ENCODE measurements around the gene KCNC3.
A peak's percentile ranks its signal among the peaks of the same experiment; 100 is the strongest.

The KCNC3 gene

DNA sequence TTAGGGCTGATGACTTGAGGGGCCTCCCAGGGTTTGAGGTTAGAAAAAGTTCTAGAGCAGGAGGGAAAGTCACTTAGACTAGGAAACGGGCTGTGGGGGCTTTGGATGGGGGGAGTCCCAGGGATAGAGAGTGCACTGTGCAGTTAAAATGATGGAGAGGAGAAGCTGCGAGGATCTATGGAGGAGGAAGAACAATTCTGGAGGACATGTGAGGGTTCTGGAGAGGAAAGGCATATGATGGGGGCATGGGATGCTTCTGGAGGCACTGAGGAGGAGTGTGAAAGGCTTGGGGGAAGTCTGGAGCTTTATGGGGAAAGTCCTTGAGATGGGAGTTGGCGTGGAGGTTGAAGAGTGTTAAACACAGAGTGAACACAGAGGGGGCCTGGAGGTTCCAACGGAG, 2.2 kb downstream of the KCNC3 start:
- DNase-seq (ENCODE audit: low spot score) = no peak

DNA sequence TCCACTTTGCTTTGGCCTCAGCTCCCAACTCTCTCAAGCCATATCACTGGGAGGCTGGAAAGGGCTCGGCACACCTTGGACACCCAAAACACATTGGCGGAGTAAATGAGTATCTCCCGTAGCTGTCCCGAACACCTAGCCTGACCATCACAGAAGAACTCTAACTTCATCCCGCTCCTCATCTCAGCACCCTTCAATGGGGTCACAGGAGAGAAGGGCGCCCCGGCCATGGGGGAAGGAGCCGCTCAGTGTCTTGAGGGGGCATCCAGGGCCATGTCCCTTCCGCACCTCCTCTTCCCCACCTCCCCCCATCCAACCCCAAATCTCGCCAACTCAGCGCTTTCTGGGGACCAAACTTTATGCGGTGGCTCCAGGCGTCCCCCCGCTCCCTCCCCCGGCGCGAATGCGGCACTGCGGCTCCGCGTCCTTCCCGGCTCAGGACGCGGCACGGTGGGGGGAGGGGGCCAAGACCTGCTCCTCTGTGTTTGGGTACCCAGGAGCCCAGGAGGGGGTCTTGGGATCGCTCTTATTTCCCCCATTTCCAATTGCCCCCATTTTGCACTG, 3.0 kb downstream of the KCNC3 start:
- DNase-seq (ENCODE audit: low spot score) = no peak

DNA sequence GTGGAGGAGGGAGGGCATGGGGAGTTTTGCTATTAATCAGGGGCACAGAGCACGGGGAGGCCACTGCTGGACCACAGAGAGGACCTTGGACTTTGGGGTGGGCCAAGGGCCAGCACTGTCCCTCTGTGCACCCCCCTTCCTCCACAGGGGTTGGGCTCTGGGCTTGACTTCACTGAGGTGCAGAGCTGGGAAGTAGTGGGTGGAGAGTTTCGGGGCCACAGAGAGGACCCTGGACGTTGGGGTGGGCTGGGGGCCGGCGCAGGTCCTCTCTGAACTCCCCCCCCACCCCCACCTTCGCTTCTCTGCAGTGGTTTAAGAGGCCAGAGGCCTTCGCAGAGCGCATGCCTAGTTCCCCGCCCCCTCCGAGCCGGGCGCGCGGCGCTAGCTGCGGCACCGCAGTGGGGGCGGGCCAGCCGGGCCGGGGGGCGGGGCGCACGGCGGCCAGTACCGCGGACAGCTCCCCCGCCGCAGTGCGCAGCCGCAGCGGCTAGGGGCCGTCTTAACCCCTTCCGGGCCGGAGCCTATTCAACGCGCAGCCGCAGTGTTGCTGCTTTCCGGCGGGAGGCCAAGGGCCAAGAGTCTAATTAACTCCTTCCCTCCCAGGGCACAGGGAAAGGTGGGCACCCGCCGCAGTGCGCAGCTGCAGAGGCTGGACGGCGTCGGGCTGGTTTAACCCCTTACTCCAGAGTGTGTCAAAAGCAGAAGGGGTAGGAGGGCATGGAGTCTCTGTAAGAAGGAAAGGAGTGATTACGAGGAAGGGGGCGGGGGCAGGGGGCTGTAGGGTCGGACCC, 3.7 kb downstream of the KCNC3 start:
- peak; percentile 86 for DNase-seq (ENCODE audit: low spot score)

DNA sequence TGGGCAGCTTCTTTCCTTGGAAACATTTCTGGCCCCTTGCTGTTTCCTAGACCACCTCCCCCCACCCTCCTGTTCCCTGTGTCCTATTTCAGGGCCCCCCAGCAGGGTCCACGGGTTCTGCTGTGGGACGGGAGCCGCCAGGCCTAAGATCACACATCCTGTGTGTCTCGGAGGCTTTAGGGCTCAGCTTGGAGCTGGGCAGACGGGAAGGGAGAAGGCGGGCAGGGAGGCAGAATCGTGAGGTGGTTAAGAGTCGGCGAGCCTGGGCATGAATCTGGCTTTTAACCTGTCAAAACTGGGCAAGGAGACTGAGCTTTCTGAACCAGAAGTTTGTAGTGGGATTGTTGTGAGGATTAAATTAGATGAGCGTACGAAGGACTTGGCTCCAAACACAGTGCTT, 4.8 kb downstream of the KCNC3 start:
- no peak for DNase-seq (ENCODE audit: low spot score)

DNA sequence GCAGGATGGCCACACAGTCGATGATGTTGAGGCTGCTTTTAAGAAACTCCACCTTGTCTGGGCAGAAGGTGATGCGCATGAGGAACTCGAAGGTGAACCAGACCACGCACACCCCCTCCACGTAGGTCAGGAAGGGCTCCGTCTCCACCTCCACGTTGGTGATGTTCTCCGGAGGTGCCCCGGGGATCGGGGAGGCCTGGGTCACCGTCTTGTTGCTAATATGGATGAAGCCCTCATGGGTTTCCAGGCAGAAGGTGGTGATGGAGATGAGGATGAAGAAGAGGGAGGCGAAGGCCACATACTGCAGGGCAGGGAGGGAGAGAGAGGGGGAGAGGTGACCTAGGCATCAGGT, 5.4 kb downstream of the KCNC3 start:
- no peak for DNase-seq (ENCODE audit: low spot score)

DNA sequence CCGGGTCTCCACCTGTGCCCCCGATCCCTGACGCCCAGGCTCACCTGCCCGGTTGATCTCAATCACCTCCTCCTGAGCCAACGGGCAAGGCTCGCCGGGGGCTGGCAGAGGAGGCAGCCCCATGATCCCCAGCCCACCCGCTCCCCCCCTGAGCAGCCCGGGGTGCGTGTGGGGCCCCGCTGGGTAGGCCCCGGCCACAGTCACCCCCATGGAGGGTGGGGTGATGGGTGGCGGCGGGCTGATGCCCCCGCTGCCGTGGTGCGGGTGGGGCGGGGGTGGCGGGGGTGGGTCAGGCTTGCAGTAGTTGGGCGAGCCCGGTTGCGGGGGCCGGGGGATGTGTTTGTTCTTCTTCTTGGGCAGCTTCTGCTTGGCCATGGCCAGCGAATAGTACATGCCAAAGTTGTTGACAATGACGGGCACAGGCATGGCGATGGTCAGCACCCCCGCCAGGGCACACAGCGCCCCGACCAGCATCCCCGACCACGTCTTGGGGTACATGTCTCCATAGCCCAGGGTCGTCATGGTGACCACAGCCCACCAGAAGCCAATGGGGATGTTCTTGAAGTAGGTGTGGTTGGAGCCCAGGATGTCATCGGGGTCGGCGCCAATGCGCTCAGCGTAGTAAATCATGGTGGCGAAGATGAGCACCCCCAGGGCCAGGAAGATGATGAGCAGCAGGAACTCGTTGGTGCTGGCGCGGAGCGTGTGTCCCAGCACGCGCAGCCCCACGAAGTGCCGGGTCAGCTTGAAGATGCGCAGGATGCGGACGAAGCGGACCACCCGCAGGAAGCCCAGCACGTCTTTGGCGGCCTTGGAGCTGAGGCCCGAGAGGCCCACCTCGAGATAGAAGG, 6.0 kb downstream of the KCNC3 start:
- no peak for DNase-seq (ENCODE audit: low spot score)

DNA sequence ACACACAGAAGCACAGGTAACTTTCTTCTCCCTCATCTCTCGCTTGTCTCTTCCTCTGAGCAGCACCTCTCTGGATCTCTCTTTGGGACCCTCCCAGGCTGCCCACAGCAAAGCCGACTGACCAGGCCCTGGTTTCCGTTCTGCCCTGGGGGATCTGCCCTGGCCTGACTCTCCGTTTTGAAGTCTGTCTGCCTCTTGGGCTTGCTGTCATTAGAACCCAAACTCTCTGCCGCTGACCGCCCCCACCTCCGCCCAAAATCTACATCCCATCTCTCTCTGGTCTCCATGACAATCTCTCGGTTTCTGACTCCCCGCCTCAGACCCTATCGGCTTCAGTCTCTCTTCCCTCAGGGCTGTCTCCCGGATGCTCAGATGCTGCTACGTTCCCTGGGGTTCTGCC, 6.9 kb downstream of the KCNC3 start:
- DNase-seq (ENCODE audit: low spot score) = no peak

DNA sequence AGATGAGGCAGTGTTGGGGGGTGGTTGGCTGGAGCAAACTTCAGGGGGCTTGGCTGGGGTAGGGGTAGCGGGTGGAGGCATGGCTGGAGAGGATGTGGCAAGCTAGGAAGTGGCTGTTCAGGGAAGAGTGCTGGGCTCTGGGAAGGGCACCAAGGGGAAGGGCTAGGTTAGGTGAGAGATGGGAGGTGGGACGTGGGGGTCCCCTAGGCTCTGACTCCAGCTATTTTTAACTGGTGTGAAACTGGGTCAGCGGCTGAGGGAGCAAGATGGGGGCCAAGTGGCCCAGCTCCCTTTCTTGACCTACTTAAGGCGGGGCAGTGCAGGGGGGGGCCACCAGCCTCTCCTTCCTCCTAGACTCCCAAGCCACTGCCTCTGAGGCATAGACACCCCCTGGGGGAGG, 7.3 kb downstream of the KCNC3 start:
- no peak for DNase-seq (ENCODE audit: low spot score)

DNA sequence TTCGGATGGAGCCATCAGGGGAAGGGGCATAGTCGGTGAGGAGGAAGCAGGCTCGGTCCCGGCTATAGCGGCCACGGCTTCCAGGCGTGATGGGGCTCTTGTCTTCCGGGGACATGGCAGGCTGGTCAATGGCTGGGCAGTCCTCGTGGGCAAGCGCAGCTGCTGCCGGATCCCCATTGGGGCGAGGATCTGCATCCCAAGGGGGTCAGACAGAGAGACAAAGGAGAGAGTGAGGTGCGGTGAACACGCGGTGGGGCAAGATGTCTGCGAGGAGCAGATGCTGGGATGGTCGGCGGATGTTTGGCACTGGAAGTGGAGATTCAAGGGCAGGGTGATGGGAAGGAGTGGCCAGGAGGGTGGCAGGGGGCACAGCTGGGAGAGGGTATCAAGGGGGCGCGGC, 8.6 kb downstream of the KCNC3 start:
- no peak for DNase-seq (ENCODE audit: low spot score)

DNA sequence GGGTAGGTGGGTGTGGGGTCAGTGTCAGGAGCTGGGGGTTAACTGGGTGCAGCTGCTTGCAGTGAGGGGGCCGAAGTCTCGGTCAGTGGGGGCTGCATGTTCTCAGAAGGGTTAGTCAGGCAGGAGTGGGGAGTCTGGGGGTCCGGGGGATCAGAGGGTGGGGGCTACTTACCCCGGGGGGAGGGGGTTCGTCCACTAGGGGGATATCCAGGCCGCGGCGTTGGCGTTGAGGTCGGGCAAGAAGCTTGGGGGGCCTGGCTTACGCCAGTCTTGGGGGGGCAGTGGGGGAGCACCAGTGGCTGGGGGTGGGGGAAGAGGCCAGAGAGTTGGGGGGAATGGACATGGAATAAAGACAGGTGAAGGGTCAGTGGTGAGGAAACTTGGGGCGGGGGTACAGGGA, 9.1 kb downstream of the KCNC3 start:
- DNase-seq (ENCODE audit: low spot score) = no peak

DNA sequence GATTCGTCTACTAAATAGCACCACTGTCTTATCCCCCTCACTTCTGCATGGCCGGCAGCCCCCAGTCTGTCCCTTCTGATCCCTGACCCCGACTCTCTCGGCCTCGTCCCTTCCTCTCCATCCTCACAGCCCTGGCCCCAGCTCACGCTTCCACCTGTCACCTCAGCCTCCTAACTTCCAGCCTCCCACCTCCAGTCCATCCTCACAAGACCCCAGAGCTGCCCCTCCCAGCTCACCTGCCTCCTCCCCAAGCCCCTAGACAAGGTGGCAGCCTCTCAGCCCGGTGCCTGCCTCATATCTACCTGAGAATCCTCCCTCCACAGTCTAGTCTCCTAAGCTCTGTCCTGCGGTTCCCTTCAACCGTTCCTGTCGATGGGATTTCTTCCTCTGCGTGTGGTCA, 10.0 kb downstream of the KCNC3 start:
- no peak for DNase-seq (ENCODE audit: low spot score)

DNA sequence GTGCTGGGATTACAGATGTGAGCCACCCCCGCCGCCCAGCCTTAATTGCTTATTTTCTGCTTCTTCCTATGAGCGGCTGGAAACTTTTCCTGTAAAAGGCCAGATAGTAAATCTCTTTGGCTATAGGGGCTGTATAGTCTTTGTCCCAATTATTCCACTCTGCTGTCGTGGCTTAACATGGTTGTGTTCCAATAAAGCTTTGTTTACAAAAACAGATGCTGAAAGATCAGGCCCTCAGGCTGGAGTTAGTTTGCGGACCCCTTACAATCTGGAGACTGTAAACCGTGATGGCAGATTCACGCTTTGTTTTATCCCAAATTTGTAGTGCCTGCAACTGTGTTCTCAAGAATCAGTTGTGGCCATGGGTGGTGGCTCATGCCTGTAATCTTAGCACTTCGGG, 10.7 kb downstream of the KCNC3 start:
- DNase-seq (ENCODE audit: low spot score) = no peak

DNA sequence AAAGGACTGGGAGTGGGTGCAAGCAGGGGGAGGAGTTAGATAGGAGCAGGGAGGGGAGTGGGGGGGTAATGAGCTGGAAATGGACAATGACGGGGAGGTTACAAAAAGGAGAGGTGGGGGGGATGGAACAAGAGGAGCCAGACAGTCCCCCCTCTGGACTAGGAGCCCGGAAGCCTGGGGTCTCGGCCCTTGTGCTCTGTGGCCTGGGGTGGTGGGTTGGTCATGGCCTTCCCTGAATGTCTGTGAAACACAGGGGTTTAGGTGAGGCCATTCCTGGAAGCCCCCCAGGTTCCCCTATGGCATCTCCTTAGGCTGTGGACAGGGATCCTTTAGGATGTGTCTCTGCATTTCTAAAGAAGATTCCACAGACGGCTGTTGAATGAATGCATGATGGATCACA, 12.1 kb downstream of the KCNC3 start:
- no peak for DNase-seq (ENCODE audit: low spot score)

DNA sequence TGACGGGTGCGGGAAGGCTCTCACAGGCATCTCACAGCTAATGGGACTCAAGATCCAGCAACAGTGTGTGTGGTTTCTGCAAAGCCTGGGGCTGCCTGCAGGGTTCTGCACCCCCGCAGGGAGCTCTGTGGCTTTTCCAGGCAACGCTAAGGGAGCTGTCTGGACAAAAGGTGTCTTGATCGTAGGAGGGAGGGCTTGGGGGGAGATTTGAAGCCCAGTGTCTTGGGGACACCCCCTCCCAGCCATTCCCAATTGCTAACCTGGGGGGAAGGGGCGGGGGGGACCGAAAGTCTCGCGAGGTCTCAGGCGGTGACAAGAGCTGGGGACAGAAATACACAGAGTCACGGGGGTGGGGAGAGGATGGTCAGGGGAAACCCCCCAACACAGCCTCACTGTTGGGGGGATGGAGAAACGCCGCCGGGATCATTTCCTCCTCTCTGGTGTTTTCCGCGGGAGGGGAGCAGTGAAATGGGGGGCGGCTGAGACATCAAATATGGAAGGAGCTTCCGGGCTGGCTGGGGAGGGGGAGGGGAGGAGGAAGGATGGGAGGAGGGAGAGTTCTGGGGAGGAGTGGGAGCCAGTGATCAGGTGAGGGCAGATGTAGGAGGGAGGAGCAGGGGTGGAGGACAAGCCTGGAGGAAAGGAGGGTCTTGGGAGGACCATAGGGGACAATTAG, 13.3 kb downstream of the KCNC3 start:
- DNase-seq (ENCODE audit: low spot score) = peak; percentile 62

DNA sequence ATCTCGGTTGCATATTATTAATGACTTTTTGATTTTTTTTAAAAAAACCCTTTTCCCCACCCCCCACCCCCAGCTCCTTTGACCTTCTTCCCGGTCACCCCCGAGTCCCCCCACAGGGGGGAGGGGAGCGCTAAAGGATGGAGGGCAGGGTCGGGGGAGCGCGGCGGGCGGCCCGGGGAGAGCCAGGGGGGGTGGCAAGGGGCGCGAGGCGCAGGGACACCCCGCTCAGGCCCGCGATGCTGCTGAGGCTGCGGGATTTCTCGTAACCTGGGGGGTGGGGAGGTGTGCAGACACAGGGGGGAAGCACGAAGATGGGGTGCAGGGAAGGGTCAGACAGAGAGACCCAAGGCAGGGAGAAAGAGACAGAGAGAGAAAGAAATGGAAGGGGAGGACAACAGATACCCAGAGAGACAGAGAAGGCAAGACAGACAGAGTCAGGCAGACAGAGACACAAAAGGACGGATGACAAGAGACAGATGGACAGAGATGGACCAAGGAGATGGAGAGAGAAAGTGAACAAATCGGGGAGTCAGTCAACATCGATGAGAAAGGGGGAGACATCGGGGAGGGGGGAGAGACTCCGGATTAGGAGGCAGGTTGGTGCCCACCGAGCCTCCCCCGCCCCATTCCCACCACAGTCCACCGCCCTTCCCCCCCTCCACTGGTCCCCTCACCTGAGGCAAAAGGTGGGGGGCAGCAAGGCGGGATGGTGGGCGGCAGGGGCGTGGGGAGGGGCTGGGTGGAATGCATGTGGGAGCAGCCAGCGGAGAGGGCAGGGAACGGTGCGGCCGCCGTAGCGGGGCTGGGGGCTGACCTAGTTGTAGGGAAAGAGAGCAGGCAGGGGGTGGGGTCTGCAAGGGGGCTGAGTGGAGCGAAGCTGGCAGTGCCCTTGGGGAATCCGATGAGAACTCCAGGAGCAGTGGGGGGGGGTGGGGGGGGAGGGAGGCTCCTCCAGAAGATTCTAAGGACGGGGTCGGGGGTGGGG, 14.2 kb downstream of the KCNC3 start:
- no peak for DNase-seq (ENCODE audit: low spot score)

DNA sequence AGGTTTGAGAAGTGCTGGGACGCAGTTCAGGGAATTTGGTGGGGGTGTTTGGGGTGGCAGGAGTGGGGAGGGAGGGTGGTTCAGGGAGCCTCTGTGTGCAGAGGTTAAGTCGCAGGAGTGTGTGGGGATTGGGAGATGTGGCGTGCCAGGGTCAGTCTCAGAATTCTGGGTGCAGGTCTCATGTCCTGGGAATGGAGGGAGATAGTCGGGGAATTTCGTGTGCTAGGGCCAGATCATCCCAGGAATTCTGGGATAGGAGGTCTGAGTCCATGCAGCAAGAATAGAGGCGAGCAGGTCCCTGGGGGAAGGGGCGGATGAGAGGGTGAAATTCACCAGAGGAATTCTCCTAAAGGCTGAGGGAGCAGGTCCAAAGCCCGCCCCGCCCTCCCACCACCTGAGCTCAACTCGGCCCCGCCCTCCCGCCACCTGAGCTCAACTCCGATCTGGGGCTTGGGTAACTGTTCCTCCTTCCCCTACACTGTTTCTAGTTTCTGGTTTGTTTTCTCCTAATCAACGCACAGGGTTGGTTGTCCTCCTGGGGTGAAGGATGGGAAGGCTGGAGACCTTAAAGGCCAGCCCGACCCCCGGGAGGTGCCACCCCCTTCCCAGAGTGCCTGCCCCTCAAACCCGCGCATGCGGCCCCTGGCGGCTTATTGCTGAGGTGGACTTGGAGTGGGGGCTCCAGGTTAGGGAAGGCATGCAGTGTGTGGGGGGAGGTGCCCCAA, 15.2 kb downstream of the KCNC3 start:
- DNase-seq (ENCODE audit: low spot score) = no peak

DNA sequence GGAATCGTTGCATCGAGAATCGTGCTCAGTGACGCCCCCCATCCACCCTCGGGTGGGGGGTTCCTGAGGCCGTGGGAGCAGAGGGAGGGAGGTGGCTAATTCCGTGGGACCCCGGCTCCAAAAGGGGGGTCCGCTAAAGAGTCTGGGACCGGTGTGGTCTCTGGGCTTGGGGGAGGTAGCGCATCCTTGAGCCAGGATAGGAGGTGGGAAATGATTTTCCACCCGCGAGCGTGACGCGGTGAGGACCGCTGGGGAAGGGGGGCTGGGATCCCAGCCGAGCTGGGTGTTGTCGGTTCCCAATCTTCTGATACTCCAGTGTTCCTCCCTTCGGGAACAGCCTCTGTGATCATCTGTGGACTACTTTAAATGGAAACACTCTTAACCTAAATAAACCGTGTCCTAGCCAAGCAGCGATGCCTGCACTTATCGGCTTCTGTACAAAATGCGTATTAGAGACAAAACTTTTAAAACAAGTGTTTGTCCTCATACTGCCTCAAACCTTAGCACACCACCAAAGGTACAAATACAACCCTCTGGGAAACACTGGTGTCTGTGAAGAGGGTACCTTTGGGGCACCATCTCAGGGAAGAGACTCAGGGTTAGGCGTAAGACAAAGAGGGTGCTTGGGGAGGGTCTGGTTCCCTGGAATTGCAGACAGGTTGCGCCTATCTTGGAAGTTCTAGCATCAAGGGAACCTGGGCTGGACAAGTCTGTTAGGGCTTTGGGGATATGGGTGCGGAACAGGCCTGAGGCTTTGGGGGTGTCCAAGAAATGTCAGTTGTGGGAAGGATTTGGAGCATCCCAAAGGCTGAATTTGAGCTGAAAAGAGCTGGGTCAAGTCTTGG, 16.0 kb downstream of the KCNC3 start:
- no peak for DNase-seq (ENCODE audit: low spot score)

DNA sequence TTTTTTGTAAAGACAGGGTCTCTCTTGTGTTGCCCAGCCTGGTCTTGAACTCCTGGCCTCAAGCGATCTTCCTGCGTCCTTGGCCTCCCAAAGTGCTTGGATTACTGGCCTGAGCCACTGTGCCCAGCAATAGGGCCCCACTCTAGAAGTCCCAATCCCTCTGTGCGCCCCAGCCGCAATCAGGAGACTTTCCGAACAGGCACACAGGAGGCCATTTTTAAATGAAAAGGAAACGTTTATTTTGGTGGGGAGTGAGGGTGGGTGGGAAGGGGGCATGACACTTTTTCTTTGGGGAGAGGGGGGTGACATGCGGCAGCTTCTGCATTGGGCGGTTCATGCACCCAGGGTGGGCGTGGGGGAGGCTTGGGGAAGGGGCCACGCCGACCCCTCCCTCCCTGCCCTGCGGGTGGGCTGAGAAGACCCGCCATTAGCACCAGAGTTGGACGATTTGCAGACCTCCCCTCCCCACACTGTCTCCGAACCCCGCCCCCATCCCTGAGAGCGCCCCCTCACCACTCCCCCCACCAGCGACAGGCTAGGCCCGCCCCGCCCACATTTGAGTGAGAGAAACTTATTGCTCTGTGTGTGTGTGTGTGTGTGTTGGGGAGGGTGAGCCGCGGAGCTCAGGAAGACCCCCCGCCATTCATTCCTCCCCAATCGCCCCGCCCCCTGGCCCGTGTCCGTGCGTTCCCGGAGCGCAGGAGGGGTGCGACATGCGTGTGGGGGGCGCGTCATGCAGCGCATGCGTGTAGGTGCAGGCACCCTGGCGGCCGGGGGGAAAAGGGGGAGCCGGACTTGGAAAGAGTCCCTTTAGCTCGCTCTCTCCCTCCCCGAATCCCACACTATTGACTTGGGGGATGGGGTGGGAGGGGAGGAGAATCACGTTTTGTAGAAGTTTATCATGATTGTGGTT, 17.2 kb downstream of the KCNC3 start:
- no peak for DNase-seq (ENCODE audit: low spot score)
